Renal cortex interstitium (tissue), 11 donors: ENCODE data around the gene DAGLB. TPM values are rescaled to one million over a fixed set of nuclear protein-coding genes. Genes with fewer than 3 reads are reported as not detected.
"Not testable (repeated sequence)": the region's sequence is repeated elsewhere in the genome, so short reads cannot be mapped to it uniquely, and the experiment has no call there.

Experiments
- DNase-seq, 11 donors: peaks; one replicate each; pipeline ENCODE4 v3.0.0-alpha.2; 2013; ENCODE audit warnings: low read depth in 9 of 11, low spot score in 4 of 11; ENCODE audit errors: extremely low read depth in 1 of 11
- polyA plus RNA-seq, 3 donors: library from polyadenylated mRNA; unstranded; fragments of 120-200 nt; gene quantifications; one replicate each; pipeline ENCODE4 v1.2.1, GENCODE V29; 2013; ENCODE audit not compliant: insufficient read length in 3 of 3

Gene DAGLB
- polyA plus RNA-seq, 3 donors = 14.7 to 17.4 (median 17.3) TPM

- no peak for DNase-seq
These were observed 61.0 kb downstream of the DAGLB start for GRCh38 chr7:6386779-6387178.

DNA sequence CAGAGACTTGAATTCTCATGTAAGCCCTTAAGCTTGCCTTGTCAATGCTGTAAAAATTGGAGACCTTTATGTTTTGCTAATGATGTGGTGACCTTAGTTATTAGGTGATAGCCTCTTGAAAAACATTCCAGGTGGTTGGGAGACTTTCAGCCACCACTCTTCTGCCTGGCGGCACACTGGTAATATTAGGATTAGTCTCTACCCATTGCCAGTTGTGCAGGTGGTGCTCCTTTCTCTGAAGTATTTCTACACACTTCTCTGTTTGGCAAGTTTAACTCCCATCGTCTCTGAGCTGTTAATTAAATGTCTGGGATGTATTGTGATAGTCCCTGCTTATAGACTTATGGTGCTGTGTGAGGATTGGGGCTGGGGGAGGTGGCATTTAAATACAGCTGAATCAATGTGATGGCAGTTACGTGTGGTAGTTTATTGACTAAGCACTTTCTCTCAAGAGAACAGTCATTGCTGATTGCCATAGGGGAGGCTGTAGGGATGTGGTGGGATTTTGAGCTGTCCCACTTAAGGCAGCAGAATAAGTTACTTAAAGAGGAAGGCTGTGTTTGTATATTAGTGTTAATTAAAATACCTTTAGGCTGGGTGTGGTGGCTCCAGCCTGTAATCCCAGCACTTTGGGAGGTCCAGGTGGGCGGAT is 61.7 kb downstream of the DAGLB start:
- DNase-seq = no peak

DNA sequence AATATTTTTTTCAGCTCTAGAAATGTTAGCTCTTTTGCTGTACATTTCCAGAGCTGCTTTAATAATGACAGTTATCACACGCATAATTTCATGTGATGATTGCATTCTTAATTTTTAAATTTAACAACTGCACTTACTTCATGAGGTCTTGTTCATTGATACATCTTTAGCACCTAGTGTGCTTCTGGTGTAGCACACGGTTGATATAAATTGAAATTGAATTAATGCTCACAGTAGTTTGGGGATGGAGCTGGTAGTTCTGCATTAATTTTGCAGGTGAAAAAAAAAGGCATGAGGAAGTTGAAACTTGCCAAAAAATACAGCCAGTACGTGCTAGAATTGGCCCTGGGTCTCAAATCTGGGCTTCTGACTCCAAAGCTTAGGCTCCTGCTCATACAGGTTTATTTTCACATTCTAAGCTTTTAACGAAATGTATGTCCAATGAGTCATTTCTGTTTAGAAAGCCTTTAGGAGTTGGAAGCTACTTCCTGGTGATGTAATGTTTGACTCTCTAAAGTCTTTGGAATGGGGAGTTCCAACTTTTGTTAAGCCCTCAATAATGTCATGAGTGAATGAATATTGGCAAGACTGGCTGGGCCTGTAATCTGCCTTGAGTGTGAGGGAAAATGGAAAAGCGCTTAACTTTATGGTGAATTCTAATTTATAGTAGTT is 62.5 kb downstream of the DAGLB start:
- DNase-seq = no peak

DNA sequence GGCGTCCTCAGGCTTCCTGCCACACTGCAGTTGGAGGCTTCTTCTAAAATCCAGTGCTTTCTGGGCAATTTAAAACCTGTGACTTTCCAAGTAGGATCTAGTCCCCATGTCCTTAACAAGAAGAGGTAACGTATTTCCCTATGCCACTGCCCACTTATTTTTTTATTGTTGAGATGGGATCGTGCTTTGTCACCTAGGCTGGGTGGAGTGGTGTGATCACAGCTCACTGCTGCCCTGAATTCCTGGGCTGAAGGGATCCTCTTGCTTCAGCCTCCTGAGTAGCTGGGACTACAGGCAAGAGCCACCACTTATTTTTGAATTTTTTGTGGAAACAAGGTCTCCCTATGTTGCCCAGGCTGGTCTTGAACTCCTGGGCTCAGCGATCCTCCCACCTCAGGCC is 63.4 kb downstream of the DAGLB start:
- no peak for DNase-seq

GRCh38 chr7:6382817-6383216 is 64.9 kb downstream of the DAGLB start:
- no peak for DNase-seq

- not testable (repeated sequence) for DNase-seq
These were observed 65.9 kb downstream of the DAGLB start for GRCh38 chr7:6381846-6382245.

GRCh38 chr7:6380310-6381095 is 67.3 kb downstream of the DAGLB start:
- DNase-seq = no peak

DNA sequence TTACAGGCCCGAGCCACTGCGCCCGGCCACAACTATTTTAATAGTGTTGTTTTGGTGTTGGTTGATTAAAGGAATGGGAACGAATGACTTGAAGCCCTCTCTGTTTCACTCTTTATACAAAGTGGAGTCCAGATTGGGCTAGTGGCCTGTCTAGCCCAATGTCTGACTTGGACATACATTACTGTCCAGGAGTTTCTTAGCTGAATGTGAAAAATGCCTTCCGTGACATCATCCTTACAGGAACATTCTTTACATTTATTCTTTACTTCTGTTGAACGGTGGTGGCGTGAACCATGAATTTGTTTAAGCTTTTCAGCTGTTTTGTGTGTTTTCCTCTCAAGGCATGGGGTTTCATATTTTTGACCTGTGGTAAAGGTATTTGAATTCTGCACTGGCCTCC is 67.9 kb downstream of the DAGLB start:
- DNase-seq = no peak

- DNase-seq = not testable (repeated sequence)
These were observed 69.2 kb downstream of the DAGLB start for GRCh38 chr7:6378556-6378955.

DNA sequence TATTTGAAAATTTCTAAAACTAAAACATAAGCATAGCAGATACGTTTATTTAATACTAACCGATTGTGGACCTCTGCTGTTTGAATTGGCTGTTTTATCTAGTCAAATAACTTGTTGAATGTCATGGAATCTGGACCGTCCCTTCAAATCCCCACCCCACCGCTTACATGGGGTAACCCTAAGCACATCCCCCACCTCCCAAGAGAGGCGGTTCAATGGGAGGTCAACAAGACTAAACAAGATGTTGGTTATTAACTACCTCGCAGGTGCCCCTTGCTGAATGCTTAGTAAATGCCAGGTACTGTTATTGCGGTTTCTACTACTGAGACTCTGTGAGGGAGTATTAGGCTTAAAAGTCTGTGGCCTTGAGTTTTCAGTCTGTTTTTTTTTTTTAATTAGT is 70.9 kb downstream of the DAGLB start:
- no peak for DNase-seq

- DNase-seq = no peak
These were observed 72.2 kb downstream of the DAGLB start for GRCh38 chr7:6375348-6376101.

DNA sequence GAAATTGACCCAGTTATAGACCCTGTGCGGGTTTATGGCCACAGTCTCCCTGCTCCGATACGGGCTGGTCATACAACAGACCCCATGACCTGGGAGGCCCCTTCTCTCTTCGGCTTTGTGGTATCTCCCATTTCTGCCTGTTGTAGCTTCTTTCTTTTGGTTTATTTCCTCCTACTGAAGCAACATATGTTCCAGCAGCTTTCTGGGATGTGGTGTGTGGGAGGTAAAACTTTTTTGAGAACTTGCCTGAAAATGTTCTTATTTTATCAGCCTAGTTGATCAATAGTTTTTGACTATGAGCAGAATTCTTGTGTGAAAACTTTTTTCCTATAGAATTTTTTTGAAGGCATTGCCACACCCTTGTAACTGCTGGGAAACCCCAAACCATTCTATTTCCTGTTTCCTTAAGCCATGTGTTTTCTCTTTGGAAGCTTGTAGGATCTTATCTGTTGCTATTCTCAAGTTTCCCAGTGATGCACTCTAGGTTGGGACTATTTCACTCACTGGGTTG is 80.0 kb downstream of the DAGLB start:
- DNase-seq = no peak

- DNase-seq = no peak
These were observed 82.3 kb downstream of the DAGLB start for GRCh38 chr7:6365451-6365850.

DNA sequence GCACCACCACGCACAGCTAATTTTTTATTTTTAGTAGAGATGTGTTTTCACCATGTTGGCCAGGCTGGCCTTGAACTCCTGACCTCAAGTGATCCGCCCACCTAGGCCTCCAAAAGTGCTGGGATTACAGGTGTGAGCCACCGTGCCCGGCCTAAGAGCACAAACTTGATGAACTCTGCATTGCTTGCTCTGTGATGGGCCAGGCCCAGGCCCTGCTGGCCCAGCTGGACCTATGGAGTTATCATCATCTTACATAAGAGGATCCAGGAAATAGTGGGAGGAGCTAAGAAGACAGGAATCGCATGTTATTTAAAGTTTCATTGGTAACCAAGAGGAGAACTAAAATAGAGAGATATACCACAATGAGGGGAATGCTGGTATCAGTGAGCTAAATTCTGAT is 86.9 kb downstream of the DAGLB start:
- DNase-seq = no peak

DNA sequence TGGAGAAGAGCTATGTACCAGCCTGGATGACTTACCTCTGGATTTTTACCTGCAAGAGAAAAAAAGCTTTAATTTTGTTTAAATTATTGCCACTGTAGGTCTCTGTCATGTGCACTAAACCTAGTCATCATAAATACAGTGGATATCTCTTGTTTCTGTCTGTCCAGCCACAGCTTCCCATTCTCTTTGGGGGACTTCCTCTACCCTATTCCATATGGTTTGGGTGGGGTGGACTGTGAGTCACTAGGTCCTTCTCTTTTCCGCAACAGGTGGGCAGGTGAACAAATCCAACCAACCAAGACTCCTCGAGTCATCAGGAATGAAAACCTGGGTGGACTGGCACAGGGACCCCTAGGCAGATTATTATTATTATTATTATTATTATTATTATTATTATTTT is 88.0 kb downstream of the DAGLB start:
- no peak for DNase-seq

Other genes with a start within 250 kb of the DAGLB start
- gene CYTH3, start 175.3 kb downstream of the DAGLB start, polyA plus RNA-seq = 10 to 100 TPM; 33.8 to 40.4 (median 38.6) TPM
- gene FAM220A, start 99.0 kb downstream of the DAGLB start, polyA plus RNA-seq = 10 to 100 TPM; 19.4 to 24.0 (median 22.8) TPM
- gene RAC1, start 73.4 kb downstream of the DAGLB start, polyA plus RNA-seq = 100 to 1,000 TPM; 268 to 302 (median 279) TPM
- 100 to 1,000 TPM; 194 to 215 (median 195) TPM for gene KDELR2, start 36.2 kb upstream of the DAGLB start, polyA plus RNA-seq
- 1 to 10 TPM in 1 of 3 donors, under 1 TPM in 2; 0.42 to 1.1 (median 0.72) TPM for gene GRID2IP, start 103.5 kb upstream of the DAGLB start, polyA plus RNA-seq
- gene ZDHHC4, start 129.5 kb upstream of the DAGLB start, polyA plus RNA-seq = 10 to 100 TPM; 73.3 to 85.8 (median 76.3) TPM
- gene INTS15, start 142.1 kb upstream of the DAGLB start, polyA plus RNA-seq = 10 to 100 TPM; 32.7 to 44.3 (median 35.4) TPM
- 10 to 100 TPM; 13.3 to 18.8 (median 14.5) TPM for gene ZNF853, start 167.7 kb upstream of the DAGLB start, polyA plus RNA-seq
- gene ZNF316, start 189.4 kb upstream of the DAGLB start, polyA plus RNA-seq = 10 to 100 TPM; 43.3 to 56.5 (median 45.4) TPM